ENCODE data around the gene TOP2A.

DNA sequence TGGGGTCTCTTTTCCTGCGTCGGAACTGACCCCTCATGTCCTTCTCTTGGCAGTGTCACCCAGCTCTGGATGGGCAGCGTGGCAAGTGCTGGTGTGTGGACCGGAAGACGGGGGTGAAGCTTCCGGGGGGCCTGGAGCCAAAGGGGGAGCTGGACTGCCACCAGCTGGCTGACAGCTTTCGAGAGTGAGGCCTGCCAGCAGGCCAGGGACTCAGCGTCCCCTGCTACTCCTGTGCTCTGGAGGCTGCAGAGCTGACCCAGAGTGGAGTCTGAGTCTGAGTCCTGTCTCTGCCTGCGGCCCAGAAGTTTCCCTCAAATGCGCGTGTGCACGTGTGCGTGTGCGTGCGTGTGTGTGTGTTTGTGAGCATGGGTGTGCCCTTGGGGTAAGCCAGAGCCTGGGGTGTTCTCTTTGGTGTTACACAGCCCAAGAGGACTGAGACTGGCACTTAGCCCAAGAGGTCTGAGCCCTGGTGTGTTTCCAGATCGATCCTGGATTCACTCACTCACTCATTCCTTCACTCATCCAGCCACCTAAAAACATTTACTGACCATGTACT lies 38.8 kb upstream of the TOP2A start:
- TF ChIP-seq, protein P1, sequence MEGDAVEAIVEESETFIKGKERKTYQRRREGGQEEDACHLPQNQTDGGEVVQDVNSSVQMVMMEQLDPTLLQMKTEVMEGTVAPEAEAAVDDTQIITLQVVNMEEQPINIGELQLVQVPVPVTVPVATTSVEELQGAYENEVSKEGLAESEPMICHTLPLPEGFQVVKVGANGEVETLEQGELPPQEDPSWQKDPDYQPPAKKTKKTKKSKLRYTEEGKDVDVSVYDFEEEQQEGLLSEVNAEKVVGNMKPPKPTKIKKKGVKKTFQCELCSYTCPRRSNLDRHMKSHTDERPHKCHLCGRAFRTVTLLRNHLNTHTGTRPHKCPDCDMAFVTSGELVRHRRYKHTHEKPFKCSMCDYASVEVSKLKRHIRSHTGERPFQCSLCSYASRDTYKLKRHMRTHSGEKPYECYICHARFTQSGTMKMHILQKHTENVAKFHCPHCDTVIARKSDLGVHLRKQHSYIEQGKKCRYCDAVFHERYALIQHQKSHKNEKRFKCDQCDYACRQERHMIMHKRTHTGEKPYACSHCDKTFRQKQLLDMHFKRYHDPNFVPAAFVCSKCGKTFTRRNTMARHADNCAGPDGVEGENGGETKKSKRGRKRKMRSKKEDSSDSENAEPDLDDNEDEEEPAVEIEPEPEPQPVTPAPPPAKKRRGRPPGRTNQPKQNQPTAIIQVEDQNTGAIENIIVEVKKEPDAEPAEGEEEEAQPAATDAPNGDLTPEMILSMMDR (IDR thresholded peaks at IDR 0.05): no peak
- no peak for TF ChIP-seq POLR2AphosphoS5 (IDR thresholded peaks at IDR 0.05; ENCODE audit: low read depth, low read length)
- TF ChIP-seq EP300 (IDR thresholded peaks at IDR 0.05; ENCODE audit: borderline replicate concordance in 1 of 2, low read depth in 1 of 2, low read length in 1 of 2): no peak
- TF ChIP-seq EZH2phosphoT487 (IDR thresholded peaks at IDR 0.05; ENCODE audit: borderline replicate concordance, low read depth): no peak
